GM20000 (cell line): ENCODE measurements around the gene GRN.
"Not testable (repeated sequence)": the region's sequence is repeated elsewhere in the genome, so short reads cannot be mapped to it uniquely, and the experiment has no call there.

Source experiments
- DNase-seq: peaks from one replicate; pipeline ENCODE4 v3.0.0; 2012; ENCODE audit warnings: low spot score
- TF ChIP-seq, protein P1 (sequence below): IDR thresholded peaks from 2 replicates; pipeline ENCODE4 v1.5.1; 2012; ENCODE audit warnings: mild to moderate bottlenecking, control low read depth; ENCODE audit errors: extremely low read depth, missing control alignments

Gene GRN

DNA sequence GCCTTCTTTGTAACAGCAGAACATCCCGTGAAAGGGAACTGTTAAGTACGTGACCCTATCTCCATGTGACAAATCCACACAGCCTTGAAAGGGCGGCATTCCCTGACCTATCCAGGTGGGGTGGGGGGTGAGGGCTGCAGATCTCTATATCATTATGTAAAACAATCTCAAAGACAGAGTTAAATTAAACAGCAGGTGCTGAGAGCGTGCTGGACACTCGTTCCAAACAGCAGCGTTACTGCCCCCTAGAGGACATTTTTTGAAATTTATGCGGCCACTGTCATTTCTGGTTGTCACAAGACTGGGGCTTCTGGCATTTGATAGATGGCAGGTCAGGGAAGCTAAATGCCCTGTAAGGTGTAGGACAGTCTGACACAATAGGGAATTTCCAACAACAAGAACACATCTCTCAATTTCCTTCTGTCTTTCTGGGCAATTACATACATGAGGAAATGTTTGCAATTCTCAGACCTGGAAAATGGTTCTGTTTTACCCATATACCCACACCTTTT, 13.8 kb upstream of the GRN start:
- TF ChIP-seq, protein P1, sequence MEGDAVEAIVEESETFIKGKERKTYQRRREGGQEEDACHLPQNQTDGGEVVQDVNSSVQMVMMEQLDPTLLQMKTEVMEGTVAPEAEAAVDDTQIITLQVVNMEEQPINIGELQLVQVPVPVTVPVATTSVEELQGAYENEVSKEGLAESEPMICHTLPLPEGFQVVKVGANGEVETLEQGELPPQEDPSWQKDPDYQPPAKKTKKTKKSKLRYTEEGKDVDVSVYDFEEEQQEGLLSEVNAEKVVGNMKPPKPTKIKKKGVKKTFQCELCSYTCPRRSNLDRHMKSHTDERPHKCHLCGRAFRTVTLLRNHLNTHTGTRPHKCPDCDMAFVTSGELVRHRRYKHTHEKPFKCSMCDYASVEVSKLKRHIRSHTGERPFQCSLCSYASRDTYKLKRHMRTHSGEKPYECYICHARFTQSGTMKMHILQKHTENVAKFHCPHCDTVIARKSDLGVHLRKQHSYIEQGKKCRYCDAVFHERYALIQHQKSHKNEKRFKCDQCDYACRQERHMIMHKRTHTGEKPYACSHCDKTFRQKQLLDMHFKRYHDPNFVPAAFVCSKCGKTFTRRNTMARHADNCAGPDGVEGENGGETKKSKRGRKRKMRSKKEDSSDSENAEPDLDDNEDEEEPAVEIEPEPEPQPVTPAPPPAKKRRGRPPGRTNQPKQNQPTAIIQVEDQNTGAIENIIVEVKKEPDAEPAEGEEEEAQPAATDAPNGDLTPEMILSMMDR: peak; percentile 72
- DNase-seq: peak; percentile 77

DNA sequence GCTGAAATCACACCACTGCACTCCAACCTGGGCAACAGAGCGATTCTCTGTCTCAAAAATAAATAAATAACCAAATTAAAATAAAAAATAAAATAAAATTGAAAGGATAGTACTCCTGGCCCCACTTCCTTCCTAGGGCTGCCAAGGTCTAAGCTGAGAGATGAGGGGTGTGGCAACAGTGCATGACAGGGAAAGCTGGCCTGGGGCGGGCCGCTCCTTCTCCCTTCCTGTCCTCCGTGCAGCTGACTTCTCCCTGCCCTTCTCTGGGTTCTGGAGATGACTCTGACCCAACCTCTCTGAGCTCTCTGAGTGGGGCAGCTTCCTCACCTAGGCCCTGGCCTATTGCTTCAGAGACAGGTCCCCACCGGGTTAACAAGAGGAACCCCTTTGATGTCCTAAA, 11.7 kb upstream of the GRN start:
- no peak for DNase-seq
- TF ChIP-seq, protein P1: no peak

DNA sequence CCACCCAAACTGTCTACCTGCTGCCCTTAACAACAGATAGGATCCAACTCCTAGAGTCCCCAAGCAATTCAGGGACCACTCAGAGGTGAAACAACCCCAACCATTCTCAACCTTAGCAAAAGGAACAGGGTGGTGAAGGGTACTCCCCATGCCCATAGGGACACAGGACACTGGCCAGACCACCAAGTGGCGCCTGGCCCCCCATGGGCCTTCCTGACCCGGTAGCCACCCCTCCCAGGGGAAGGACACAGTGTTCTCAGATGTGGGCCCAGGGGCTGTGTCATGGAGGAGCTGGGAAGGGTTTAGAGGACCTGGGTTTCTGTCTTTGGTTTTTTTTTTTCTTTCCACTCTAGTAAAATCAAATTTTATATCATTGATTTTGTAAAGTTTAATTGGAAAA, 10.8 kb upstream of the GRN start:
- TF ChIP-seq, protein P1: no peak
- DNase-seq: no peak

DNA sequence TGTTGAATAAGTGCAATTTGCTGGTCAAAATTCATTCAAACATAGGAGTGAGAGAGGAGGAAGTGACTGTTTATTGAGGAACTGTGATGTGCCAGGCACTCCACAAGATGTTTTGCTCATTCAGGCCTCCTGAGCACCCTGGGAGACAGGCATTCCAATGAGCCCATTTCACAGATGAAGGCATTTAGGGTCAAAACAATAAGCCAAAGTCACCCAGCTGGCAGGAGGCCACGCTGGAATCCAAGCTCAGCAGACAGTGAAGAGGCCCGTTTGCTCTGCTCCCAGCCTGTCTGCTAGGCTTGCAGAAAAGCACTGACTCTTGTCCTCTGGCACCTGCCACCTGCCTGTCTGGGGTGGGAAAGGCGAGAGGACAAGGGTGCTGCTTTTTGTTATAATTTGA, 10.4 kb upstream of the GRN start:
- TF ChIP-seq, protein P1: no peak
- DNase-seq: no peak

DNA sequence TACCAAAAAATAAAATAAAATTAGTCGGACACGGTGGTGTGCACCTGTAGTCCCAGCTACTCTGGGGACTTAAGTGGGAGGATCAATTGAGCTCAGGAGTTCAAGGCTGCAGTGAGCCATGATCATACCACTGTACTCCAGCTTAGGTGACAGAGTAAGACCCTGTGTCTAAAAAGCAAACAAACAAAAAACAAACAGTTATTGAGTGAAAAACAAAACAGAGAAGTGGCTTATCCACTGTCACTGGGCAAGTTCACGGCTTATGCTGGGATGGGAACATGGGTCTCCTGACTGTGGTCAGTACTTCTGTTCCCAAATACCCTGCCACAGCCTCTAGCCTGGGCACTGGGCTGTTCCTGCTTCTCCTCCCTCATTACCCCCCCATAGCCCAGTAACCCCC, 9.5 kb upstream of the GRN start:
- no peak for DNase-seq
- TF ChIP-seq, protein P1: no peak

DNA sequence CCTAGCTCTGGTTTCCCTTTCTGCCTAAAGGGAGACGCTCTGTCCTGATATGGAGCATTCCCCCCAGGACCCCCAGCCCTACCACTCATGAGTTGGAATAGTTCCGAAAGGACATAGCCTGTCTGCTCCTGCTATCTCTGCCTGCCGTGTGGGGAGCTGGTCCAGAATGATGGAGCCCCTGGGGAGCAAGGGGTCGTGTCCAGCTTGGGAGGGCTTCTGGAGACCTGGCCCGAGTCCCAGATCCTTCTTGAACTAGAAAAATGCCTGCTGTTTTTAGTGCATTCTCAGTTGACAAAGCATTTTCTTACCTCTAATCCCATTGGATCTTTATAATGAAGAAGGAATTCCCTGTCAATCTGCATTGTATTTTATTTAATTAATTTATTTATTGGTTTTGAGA, 9.1 kb upstream of the GRN start:
- TF ChIP-seq, protein P1: no peak
- DNase-seq: no peak

DNA sequence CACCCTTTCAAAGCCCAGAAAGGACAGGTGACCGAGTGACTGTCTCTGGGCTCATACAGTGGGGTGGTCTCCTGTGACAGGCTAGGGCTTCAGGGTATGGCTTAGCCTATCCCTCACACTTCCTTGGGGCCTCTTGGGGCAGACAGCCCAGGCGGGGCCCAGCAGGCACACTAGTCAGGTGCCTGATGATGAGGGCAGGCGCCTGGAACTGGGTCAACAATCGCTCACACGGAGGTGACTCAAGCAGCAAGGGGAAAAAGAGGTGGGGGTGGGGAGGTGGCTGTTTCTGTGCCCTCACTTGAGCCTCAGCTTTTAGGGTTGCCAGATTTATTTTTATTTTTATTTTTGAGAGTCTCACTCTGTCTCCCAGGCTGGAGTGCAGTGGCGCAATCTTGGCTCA, 6.4 kb upstream of the GRN start:
- TF ChIP-seq, protein P1: no peak
- no peak for DNase-seq

DNA sequence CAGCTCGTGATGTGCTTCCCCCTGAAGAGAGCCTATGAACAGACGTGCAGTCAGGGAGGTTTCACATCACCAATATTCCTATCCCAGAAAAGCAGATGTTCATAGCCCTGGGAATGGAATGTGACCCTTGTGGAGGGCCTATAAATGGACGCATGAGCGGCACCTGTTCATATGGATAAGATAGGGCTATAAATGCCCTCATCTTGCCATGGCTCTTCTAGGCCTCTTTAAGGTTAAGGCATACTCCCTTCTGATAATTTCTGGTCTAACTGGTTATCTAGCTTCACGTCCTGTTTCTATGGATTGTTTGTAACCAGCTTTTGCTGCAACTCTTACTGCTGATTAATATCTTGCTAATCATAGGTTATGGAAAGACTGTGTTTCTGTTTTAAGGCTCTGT, 4.5 kb upstream of the GRN start:
- DNase-seq: not testable (repeated sequence)
